GM20431 (cell line): Measurements from ENCODE around the gene CTNNA2.

Experiments
- in situ Hi-C: fragments of 300-500 bp; cut with MseI, MboI; formaldehyde crosslinking; loops from one replicate; pipeline ENCODE4 v1.15.0; 2020; ENCODE audit warnings: low sequenced_read_pairs; ENCODE audit not compliant: unreplicated experiment

Gene CTNNA2

DNA sequence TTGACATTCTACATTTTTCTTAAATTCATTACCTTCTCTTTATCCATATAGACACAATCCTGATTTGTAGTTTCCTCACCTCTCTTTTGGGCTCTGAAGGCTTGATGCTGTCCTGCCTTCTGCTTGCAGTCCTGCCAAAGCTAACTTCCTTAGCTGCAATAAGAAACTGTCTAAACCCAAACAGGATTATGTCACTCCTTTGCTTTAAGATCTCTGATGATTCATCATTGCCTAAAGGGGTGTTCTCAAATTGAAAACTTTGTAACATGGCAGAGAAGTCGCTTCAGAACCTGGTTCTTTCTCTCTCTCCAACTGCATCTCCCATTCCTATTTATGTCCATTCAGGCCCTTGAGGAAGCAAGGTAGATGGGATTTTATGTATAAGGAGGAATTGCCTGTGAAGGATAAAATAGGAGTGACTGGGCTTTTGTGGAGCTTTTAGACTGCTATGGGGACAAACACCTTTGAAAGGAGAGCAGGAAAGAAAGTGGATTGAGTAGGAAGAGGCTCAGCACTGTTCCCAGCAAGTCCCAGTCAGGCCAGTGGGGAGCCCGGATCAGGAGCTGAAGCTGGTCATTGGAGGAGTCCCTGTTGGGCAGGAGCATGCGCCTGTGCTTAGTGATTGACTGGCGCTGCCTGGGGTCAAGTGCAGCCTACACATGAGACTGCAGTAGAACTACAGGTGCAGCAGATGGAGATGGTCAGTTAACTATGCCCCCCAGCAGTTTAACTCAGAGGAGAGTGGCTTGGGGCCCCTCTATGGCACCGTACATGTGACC is 390.6 kb downstream of the CTNNA2 start:
- in situ Hi-C loops = no loop called here

DNA sequence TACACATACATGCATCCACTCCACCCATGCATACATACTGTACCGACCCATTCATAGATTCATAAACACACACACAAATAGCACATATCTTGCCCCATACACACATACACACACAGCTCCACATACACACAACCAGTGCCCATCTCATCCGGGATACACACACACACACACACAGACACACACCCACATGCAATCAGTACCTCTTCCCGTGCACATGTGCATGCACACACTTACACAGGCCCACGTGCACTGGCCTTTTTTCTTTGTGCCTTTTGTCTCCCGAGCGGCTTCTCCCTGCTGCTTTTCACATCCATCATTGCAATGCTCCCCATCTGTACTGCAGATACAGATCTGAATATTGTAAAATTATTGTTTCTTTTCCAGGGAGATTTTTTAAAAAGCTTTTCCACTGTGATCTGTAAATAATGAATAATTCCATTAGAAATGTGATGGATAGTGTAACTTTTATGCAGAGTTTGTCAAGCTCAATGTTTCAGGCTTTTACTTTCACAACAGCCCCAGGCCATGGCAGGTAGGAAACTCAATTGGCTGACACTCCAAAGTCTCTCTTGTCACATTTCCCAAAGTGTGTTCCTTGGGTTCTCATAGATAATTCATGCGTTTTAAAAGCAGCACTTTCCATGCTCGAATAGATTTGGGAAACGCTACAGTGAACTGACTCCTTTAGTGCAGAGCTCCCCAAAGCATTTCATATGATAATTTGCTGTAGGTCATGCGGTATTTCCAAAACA is 393.5 kb downstream of the CTNNA2 start:
- in situ Hi-C loops = no loop called here

DNA sequence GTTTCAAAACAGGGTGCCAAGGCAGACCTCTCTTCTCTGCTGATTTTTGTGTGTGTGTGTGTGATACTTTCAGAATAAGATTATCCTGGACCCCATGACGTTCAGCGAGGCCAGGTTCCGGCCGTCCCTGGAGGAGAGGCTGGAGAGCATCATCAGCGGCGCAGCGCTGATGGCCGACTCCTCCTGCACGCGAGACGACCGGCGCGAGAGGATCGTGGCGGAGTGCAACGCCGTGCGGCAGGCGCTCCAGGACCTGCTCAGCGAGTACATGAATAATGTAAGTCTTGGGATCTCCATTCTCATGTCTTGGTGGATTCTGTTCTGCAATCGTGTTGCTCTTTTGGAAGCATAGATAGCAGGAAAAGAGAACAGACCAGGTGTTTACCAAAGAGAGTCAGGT is 396.7 kb downstream of the CTNNA2 start:
- in situ Hi-C loops = no loop called here

DNA sequence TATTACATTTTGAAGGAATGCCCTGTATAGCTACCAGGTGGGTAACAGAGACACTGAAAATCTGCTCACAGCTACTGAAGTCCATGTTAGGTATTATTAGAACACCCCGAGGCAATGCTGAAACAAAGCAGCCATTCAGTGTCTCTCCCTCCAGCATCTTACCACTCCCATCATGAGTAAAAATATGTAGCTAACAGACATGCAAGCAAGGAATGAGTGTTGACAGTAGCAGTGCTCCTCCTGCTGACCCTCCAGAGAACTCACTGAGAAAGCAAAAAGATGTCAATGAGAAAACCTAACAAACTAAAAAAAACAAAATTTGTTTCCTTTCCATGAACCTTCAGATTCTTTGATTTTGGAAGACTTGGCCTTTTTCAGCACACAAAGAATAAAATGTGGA is 397.8 kb downstream of the CTNNA2 start:
- in situ Hi-C loops = no loop called here

DNA sequence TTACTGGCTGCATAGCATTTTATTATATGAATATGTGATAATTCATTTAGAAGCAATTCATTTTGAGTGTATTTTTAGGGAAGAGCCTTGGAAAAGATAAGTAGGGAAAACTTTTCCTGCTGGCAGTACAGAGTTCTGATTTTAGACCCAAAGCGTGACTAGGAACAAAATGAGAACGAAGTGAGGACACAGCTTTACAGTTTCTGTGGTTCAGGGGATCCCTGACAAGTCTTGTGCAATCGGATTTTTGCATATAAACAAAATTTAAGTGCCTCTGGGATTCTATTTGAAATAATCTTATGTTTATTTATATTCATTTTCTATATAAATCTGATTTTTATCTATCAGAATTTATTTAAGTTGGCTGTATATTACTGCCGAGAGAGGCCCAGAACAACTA is 402.6 kb downstream of the CTNNA2 start:
- in situ Hi-C loops = no loop called here

DNA sequence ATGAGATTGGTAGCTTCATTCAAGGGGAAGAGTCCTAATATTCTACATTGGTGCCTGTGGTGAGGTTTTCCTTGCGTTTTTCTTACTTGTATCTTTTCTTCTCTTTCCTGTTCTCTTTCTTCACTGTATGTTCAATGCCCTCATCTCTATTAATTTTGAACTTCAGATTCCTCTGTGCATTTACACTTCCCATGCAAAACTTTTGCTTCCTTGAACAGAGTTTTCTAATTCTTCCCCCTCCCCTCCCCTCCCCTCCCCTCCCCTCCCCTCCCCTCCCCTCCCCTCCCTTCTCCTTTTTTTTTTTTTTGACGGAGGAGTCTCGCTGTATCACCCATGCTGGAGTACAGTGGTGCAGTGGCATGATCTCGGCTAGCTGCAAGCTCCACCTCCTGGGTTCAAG is 403.4 kb downstream of the CTNNA2 start:
- in situ Hi-C loops = no loop called here

DNA sequence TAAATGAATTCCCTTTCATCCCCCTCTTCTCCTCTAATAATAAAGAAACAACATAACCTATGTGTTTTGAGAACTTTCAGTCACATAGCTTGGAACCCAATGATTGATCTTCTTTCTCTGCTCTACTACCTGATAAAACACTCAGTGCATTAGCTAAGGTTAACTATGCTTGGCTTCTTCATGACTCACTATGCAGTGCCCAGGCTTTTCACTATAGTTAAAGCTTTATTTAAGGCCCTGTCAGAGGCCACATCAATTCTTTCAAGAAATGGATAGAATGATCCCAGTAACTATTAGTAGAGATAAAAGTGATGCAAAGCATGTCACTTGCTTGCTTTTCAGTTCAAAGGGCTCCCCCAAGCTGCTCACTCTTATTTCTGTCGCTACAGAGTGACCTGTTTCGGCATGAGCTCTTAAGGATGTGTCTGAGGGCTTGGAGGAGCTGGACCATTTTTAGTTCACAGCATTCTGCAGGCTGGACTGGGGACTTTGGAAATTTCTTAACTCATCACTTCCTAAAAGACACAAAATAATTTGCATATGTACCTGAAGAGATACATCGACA is 407.7 kb downstream of the CTNNA2 start:
- in situ Hi-C loops = no loop called here

DNA sequence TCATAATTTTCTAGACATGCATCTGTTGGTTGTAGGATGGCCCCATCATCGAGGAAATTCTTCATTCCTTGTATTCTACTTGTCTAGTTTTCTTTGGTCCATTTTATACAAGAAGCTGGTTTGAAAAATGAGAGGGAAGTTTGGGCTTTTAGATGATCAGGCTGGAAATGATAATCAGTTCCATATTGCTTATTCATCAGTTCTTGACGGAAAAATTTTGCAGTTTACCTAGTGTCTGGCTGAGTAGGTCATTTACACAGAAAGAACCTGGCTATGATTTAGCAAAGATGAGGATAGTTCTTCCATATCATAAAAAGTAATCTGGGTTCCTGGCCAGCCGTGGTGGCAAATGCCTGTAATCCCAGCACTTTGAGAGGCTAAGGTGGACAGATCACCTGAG is 416.8 kb downstream of the CTNNA2 start:
- in situ Hi-C loops = no loop called here

DNA sequence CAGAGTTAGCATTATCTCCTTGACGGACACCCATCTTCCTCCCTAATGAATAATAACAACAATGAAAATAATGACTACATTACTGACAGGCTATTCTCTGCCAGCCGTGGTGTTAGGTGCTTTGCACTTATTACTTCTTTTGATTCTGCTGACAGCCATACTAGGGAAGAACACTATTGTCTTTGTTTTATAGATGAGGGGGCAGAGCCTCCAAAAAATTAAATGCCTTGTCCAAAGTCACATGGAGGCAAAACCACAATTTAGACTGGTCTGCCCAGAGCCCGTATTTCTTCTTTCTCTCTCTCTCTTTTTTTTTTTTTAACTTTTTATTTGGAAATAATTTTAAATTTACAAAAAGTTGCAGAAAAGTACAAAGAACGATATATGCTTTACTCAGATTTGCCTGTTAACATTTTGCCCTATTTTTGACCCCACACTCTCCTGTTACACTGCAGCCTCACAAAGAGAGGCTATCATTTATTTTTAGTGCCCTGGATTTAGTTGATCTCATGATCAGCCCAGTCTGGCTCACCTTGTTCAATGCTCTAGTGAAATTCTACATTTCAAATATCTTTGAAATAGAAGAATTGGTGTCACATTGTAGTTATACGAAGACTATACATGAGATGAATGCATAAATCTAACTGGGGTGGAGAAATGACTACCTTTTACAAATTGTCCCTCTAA is 422.3 kb downstream of the CTNNA2 start:
- in situ Hi-C loops = no loop called here

DNA sequence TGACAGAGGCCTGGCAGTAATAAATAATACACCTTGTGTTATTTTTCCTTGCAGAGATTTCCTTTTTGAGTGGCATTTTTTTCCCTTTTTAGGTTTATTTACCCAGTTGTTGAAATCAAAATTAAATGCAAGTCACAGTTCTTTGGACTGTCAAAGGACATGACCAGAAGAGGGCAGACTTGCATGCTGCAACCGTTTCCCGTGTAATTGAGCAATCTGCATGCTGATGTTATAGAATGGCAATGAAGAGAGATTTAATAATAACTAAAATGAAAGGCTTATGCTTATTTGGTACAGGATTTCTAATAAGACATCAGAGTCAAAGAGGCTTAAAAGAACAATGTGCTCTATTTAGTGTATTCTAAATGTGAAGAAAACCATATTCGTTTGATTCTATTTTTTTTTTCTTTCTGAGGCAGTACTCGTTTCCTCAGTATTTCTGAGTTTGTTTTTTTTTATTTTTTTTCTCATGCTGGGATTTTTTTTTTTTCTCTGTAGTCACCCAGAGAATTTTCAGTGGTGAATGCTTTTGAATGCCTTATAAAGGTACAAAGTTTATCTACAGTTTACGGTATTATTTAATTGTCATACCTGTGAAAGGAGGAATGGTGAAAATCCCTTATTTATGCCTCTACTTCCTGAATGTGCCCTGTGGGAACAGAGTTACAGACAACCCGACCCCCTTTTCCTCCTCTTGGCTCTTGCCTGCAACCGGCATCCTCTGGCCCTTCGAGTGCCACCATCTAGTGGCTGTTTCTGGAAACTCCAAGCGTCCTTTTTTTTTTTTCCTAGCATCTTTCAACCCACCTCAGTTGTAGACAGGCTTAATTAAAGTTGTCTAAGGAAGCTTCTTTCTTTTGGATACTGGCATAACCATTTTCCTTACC is 423.2 kb downstream of the CTNNA2 start:
- in situ Hi-C loops = no loop called here

DNA sequence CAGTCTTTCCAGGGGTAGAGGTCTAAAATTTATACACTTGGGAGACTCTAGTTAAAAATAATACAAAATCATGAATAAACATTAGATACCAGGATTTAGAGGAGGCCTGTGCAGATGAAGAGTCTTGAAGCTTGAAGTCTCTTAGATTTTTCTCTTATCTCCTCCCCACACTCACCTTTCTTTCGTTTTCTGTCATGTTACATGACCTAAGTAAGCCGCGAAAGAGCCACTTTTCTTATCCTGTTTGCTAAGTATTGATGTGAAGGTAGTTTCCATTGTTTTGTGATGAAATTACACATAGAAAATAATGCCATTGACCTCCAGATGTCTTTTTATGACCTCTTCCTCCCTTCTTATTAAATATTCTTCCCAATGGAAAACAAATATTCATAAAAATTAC is 423.9 kb downstream of the CTNNA2 start:
- in situ Hi-C loops = no loop called here

DNA sequence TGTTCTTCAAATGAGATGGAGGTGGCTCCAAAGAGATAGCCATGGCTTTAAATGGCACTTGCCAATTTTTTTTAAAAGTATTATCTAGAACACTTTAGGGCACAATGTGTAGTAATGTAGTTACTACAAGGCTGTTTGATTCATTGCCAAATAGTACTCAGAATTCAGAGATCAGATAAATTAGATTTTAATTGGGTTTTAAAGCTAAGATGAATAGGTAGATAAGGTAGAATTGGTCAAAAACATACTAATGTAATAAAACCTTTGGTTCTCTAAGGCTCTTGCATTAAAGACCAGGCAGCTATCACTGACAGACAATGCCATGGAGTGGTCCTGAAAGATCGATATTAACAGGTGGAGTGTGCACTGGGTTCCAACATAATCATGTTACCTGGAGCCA is 425.8 kb downstream of the CTNNA2 start:
- in situ Hi-C loops = no loop called here

DNA sequence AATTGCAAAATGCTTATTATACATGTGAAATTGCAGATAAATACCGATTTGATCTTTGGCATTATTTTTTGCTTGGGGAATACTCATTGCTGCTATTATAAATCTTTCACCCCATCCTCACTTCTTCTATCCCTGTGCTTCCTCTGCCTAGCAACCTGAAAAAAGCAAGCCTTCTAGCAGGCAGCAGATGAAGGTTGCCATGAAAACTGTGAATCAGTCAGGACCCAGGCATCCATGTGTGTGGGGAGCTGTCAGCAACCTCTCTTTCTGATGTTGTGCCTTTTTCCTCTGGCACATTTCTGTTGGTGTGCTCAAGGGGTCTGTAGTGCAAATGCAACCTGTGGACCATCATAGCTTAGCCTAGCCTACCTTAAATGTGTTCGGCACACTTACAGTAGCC is 427.5 kb downstream of the CTNNA2 start:
- in situ Hi-C loops = no loop called here

DNA sequence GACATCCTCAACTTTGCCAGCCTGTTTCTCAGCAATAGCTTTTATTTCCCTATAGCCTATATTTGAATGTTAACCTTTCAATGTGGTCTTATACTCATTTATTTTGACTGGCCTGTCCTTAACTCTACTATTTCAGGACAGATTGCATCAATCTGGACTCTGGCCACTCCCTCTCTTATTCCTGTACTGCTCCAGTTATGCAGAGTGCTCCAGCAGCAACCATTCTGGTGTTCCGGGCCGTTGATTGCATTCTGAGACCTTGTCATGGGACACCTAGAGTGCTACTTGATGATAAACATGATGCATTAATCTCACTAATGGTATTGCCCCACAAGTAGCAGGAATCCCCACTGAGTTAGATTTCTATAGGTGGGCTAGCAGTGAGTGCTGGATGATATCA is 428.3 kb downstream of the CTNNA2 start:
- in situ Hi-C loops = no loop called here

DNA sequence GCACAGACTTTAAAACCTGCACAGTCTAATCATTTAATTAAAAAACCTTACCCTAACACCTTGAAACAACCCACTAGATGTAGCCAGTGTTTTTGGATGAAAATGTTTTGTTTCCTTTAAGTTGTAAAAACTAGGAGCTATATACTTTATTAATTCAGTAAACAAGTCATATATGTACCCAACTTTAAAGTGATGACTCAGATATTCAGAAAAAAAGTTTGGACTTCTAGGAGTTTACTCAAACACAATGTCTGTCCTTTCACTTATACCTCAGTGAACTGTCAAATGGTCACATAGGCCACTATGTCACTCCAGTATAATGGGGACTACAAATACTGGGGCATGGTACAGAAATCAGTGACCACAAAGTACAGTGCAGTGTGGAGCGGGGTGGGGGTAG is 431.4 kb downstream of the CTNNA2 start:
- in situ Hi-C loops = no loop called here

DNA sequence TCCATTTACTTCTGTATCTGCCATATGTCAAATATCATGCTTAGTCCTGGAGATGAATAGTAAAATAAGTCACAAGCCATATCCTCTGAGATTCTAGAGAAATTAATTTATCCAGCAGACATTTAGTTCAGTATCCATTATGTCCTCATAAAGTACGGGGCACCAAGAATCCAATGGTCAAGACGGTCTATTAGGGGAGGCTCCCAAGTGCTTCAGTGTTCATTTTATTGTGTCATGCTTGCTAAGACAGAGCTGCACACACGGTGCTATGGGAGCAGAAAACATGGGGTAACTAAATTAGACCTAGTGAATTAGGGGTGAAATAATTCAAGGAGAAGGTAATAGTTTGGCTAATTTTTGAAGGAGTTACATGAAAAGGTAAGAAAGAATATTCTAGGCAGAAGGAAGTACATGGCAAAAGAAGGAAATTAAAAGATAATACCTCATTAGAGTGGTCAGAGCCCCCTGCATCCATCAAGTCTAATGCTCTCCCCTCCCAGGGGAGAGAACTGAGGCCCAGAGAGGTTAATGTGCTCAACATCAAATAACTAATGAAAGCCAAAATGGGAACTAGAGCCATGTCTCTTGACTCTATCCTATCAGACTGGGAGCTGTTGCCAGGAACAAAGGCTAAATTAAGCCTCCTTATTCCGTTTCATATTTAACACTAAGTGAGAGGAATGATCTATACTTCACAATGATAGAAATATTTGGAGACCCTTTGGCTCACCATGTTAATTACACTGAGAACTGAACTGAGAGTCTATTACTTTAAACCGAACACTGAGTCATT is 433.0 kb downstream of the CTNNA2 start:
- in situ Hi-C loops = no loop called here

DNA sequence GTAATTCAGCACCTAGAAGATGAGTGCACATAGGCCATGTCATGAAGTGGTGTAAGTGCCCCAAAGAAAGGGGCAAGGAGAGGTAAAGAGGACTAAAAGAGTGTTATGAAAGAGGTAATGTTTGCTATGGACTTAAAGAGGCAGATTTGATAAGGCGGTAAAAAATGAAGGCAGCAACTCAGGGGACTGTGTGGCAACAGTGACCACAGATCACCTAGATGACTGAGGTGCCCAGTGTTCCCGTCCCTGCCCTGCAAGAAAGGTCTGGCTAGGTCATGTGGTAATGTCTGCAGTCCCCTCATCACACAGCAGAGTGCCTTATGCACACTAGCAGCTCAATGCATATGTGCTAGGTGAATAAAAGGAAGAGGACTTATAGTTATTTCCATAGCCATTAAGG is 434.9 kb downstream of the CTNNA2 start:
- in situ Hi-C loops = no loop called here

DNA sequence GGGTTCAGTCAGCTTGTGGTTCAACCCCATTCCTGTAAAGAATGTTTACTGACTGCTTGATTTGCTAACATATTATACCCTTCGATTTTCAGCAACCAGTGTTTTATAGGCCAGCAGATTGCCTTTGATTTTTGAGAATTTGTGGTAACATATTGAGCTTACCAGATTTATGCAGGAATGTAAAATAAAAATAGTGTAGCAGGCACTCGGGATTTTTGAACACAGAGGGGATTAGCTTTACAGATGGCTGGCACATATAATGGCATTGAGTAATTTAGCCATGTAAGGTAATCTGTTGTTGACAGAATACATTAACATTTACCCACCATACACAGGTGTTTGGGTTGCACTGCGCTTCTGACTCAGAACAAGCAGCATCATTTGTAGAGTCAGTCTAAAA is 437.7 kb downstream of the CTNNA2 start:
- in situ Hi-C loops = no loop called here

DNA sequence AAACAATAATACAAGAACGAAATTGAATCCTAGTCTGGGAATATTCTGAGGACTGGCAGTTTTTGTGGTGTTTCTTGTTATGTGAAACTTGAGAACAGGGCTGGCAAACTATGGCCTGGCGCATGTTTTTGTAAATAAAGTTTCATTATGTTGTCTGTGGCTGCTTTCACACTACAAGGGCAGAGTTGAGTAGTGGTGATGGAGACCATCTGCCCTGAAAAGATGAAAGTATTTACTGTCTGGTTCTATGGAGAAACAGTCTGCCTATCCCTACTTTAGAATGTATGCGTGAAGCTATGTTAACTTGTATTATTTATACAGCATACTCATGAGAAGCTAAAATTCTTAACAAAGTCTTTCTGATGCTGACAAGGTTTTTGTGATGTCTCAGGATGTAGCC is 439.8 kb downstream of the CTNNA2 start:
- in situ Hi-C loops = no loop called here
